Measurements from ENCODE around the gene SLC49A4.
"Not testable (repeated sequence)": the region's sequence is repeated elsewhere in the genome, so short reads cannot be mapped to it uniquely, and the experiment has no call there.

Gene SLC49A4

GRCh38 chr3:122794779-122795673 is at the start of gene SLC49A4:
Gene SLC49A4 (plus strand): TSS chr3:122795069. CDS start chr3:122795193, 124 bp downstream.
- peak in 2 of 3 experiments; percentile 31 to 64 for DNase-seq (ENCODE audit: low read depth in 3 of 3)

- DNase-seq (ENCODE audit: low read depth in 3 of 3): no peak
These were observed 49.4 kb upstream of the SLC49A4 start for GRCh38 chr3:122745369-122746021.

GRCh38 chr3:122747295-122747694 is 47.6 kb upstream of the SLC49A4 start:
- DNase-seq (ENCODE audit: low read depth in 3 of 3): not testable (repeated sequence)

GRCh38 chr3:122748347-122748746 is 46.5 kb upstream of the SLC49A4 start:
- DNase-seq (ENCODE audit: low read depth in 3 of 3): no peak

- peak in 1 of 3 experiments; percentile 2 for DNase-seq (ENCODE audit: low read depth in 3 of 3)
These were observed 39.9 kb upstream of the SLC49A4 start for GRCh38 chr3:122754929-122755328.

- no peak for DNase-seq (ENCODE audit: low read depth in 3 of 3)
These were observed 39.4 kb upstream of the SLC49A4 start for GRCh38 chr3:122755491-122755890.

- DNase-seq (ENCODE audit: low read depth in 3 of 3): no peak
These were observed 35.9 kb upstream of the SLC49A4 start for GRCh38 chr3:122758877-122759560.

GRCh38 chr3:122760453-122761271 is 34.2 kb upstream of the SLC49A4 start:
- no peak for DNase-seq (ENCODE audit: low read depth in 3 of 3)

- no peak for DNase-seq (ENCODE audit: low read depth in 3 of 3)
These were observed 28.4 kb upstream of the SLC49A4 start for GRCh38 chr3:122766430-122766829.

GRCh38 chr3:122767540-122768372 is 27.1 kb upstream of the SLC49A4 start:
- DNase-seq (ENCODE audit: low read depth in 3 of 3): no peak

GRCh38 chr3:122770521-122771202 is 24.2 kb upstream of the SLC49A4 start:
- no peak for DNase-seq (ENCODE audit: low read depth in 3 of 3)

GRCh38 chr3:122772827-122773226 is 22.0 kb upstream of the SLC49A4 start:
- DNase-seq (ENCODE audit: low read depth in 3 of 3): no peak

- no peak for DNase-seq (ENCODE audit: low read depth in 3 of 3)
These were observed 20.8 kb upstream of the SLC49A4 start for GRCh38 chr3:122773944-122774509.

GRCh38 chr3:122774564-122774963 is 20.3 kb upstream of the SLC49A4 start:
- DNase-seq (ENCODE audit: low read depth in 3 of 3): no peak

- DNase-seq (ENCODE audit: low read depth in 3 of 3): no peak
These were observed 18.0 kb upstream of the SLC49A4 start for GRCh38 chr3:122776675-122777468.

GRCh38 chr3:122777563-122777962 is 17.3 kb upstream of the SLC49A4 start:
- DNase-seq (ENCODE audit: low read depth in 3 of 3): no peak

GRCh38 chr3:122782804-122783203 is 12.1 kb upstream of the SLC49A4 start:
- DNase-seq (ENCODE audit: low read depth in 3 of 3): no peak

GRCh38 chr3:122784436-122784835 is 10.4 kb upstream of the SLC49A4 start:
- no peak for DNase-seq (ENCODE audit: low read depth in 3 of 3)

- no peak for DNase-seq (ENCODE audit: low read depth in 3 of 3)
These were observed 9.6 kb upstream of the SLC49A4 start for GRCh38 chr3:122785231-122785630.

Data from stimulated activated CD4-positive, alpha-beta T cell treated with anti-CD3 and anti-CD28 coated beads, TNF-alpha, amount 100 ng/mL, for 24 hours (primary cell).